Measurements from ENCODE around the gene MTOR.

DNA sequence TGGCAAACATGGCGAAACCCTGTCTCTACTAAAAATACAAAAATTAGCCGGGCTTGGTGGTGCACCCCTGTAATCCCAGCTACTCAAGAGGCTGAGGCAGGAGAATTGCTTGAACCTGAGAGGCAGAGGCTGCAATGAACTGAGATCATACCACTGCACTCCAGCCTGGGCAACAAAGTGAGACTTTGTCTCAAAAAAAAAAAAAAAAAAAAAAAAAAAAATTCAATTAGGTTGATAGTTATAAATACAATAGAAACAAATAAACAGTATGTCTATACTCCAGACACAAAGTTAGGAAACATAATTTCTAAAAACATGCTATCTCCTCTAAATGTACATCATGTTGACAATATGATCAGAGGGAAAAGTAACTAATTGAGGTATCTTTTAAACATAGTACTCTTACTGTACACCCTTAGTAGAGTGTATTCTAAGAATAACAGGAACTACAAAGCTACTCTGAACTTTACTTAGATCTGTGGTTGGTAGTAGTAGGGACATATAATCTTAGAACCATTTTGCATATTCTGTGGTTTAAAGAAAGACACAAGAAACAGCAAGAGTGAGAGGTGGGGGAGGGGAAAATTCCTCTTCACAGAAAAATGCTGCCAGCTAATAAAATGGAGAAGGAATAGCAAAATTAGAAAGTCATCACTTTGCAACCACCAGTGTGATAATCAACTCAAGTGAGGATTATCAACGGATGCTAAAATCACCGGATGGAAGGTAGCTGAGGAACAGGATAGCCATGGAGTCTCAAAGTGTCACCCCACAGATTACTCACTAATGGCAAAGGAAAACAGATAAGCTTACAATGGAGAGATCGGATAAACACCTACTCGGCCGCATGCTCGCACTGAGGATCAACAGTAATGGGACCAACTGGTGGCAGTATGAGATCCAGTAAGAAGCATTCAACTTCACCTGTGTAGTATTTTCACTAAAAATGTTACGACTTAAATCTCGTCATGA, 35.0 kb downstream of the MTOR start:
- no peak for TF ChIP-seq POLR2A (IDR thresholded peaks at IDR 0.05)
- TF ChIP-seq, protein P1, sequence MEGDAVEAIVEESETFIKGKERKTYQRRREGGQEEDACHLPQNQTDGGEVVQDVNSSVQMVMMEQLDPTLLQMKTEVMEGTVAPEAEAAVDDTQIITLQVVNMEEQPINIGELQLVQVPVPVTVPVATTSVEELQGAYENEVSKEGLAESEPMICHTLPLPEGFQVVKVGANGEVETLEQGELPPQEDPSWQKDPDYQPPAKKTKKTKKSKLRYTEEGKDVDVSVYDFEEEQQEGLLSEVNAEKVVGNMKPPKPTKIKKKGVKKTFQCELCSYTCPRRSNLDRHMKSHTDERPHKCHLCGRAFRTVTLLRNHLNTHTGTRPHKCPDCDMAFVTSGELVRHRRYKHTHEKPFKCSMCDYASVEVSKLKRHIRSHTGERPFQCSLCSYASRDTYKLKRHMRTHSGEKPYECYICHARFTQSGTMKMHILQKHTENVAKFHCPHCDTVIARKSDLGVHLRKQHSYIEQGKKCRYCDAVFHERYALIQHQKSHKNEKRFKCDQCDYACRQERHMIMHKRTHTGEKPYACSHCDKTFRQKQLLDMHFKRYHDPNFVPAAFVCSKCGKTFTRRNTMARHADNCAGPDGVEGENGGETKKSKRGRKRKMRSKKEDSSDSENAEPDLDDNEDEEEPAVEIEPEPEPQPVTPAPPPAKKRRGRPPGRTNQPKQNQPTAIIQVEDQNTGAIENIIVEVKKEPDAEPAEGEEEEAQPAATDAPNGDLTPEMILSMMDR (IDR thresholded peaks at IDR 0.05): no peak
- no peak for TF ChIP-seq EP300 (IDR thresholded peaks at IDR 0.05)
